Gastrocnemius medialis (tissue), 4 donors: ENCODE measurements around the gene WLS. TPM values are rescaled to one million over a fixed set of nuclear protein-coding genes. Genes with fewer than 3 reads are reported as not detected.

Source experiments
- ATAC-seq, 2 donors: fragments of 150-250 bp; one replicate each; pipeline ENCODE4 v1.9.1; 2016
- DNase-seq, 2 donors: peaks; one replicate each; pipeline ENCODE4 v3.0.0-alpha.2; 2019
- H3K27ac ChIP-seq, 4 donors: fragments of 200-600 bp; sonication (generic); 1 replicate in 1 of 4; 2 replicates in 3 of 4; pipeline ENCODE4 v1.5.1; 2016 to 2018; ENCODE audit warnings: mild to moderate bottlenecking in 2 of 4, moderate library complexity in 1 of 4
- H3K27me3 ChIP-seq, 3 donors: fragments of 200-600 bp; sonication (generic) in 2 of 3; 1 replicate in 1 of 3; 2 replicates in 2 of 3; pipeline versions ENCODE4 v1.5.1 to v1.6.0; 2016 to 2019; ENCODE audit warnings: mild to moderate bottlenecking in 1 of 3, moderate library complexity in 1 of 3
- H3K36me3 ChIP-seq, 2 donors: fragments of 200-600 bp; sonication (generic) in 1 of 2; one replicate each; pipeline ENCODE4 v1.5.1; 2017 to 2018
- H3K4me1 ChIP-seq, 2 donors: fragments of 200-600 bp; sonication (generic) in 1 of 2; one replicate each; pipeline ENCODE4 v1.5.1; 2016 to 2017; ENCODE audit warnings: mild to moderate bottlenecking in 2 of 2
- H3K4me3 ChIP-seq, 4 donors: fragments of 200-600 bp; sonication (generic) in 3 of 4; 1 replicate in 1 of 4; 2 replicates in 3 of 4; pipeline ENCODE4 v1.5.1; 2016 to 2019; ENCODE audit warnings: mild to moderate bottlenecking in 2 of 4
- H3K9me3 ChIP-seq, 3 donors: fragments of 200-600 bp; sonication (generic) in 2 of 3; 1 replicate in 1 of 3; 2 replicates in 2 of 3; pipeline ENCODE4 v1.5.1; 2016 to 2019
- CTCF ChIP-seq, 5 experiments: fragments of 450-650 bp in 3 of 5; fragments of 200-600 bp in 2 of 5; sonication (generic) in 2 of 5; IDR thresholded peaks in 4 of 5; conservative IDR thresholded peaks in 1 of 5; 1 replicate in 4 of 5; 2 replicates in 1 of 5; pipeline ENCODE4 v1.5.1; 2016 to 2019; ENCODE audit warnings: antibody characterized with exemption in 5 of 5, mild to moderate bottlenecking in 3 of 5, moderate library complexity in 3 of 5
- POLR2A ChIP-seq, 2 donors: fragments of 450-650 bp; IDR thresholded peaks; one replicate each; pipeline ENCODE4 v1.6.1; 2017; ENCODE audit warnings: antibody characterized with exemption in 2 of 2, mild to moderate bottlenecking in 2 of 2, moderate library complexity in 2 of 2
- in situ Hi-C, 4 donors: fragments of 200-750 bp; cut with MboI; loops; one replicate each; pipeline versions ENCODE4 v1.15.0 to v1.8.0; 2017; ENCODE audit warnings: low sequenced_read_pairs in 4 of 4
- intact Hi-C: fragments of 100-400 bp; cut with DNase I; formaldehyde crosslinking; loops from one replicate; pipeline ENCODE4 v1.15.1; 2023; ENCODE audit warnings: low total_unique reads
- total RNA-seq, 4 donors: library from RNA; depleted of rRNA; stranded (reverse); fragments of >200 nt; gene quantifications; one replicate each; pipeline versions ENCODE4 v1.1.0 to v1.2.3, GENCODE V29; 2016

Gene WLS
- total RNA-seq, 4 donors from 2014 or later, result 8.6 to 15.7 (median 11.6) TPM

GRCh38 chr1:68136187-68136586 lies 96.1 kb downstream of the WLS start:
- Histone ChIP-seq H3K27me3 (no peaks in the 10 kb centered on the region), H3K4me3 (no peak overlapping the region), H3K4me1 (peaks cover 2 to 3% of the 10 kb centered on the region in 2 donors), H3K36me3 (no peaks in the 10 kb centered on the region), H3K27ac (no peak overlapping the region), H3K9me3 (no peaks in the 10 kb centered on the region)
- intact Hi-C loops (no loop called here), in situ Hi-C loops (no loop called here)
- no peak for ATAC-seq
- TF ChIP-seq CTCF (IDR thresholded peaks at IDR 0.05 in 4 of 5, conservative IDR thresholded peaks at IDR 0.05 in 1 of 5), result no peak
- no peak for TF ChIP-seq POLR2A (IDR thresholded peaks at IDR 0.05)
- no peak for DNase-seq

- no peak for DNase-seq
- Histone ChIP-seq H3K27ac (no peak overlapping the region), H3K36me3 (no peaks in the 10 kb centered on the region), H3K4me3 (no peak overlapping the region), H3K9me3 (no peaks in the 10 kb centered on the region), H3K4me1 (peaks cover 16 to 22% of the 10 kb centered on the region in 2 donors), H3K27me3 (no peaks in the 10 kb centered on the region)
- in situ Hi-C loops, result no loop called here
- peak in 1 of 2 donors; percentile 57 for ATAC-seq
- intact Hi-C loops, result no loop called here
- TF ChIP-seq POLR2A (IDR thresholded peaks at IDR 0.05) (no peak), CTCF (IDR thresholded peaks at IDR 0.05 in 4 of 5, conservative IDR thresholded peaks at IDR 0.05 in 1 of 5) (no peak)
These were observed 99.7 kb downstream of the WLS start for GRCh38 chr1:68132426-68133130.

GRCh38 chr1:68131261-68131660 lies 101.1 kb downstream of the WLS start:
- Histone ChIP-seq H3K9me3 (no peaks in the 10 kb centered on the region), H3K4me3 (no peak overlapping the region), H3K36me3 (no peaks in the 10 kb centered on the region), H3K4me1 (peaks cover 19 to 23% of the 10 kb centered on the region in 2 donors), H3K27me3 (no peaks in the 10 kb centered on the region), H3K27ac (no peak overlapping the region)
- DNase-seq (no peak), ATAC-seq (no peak)
- in situ Hi-C loops (no loop called here), intact Hi-C loops (no loop called here)
- no peak for TF ChIP-seq CTCF (IDR thresholded peaks at IDR 0.05 in 4 of 5, conservative IDR thresholded peaks at IDR 0.05 in 1 of 5)
- no peak for TF ChIP-seq POLR2A (IDR thresholded peaks at IDR 0.05)

GRCh38 chr1:68129536-68130250 lies 102.6 kb downstream of the WLS start:
- no peak for TF ChIP-seq POLR2A (IDR thresholded peaks at IDR 0.05)
- TF ChIP-seq CTCF (IDR thresholded peaks at IDR 0.05 in 4 of 5, conservative IDR thresholded peaks at IDR 0.05 in 1 of 5), result no peak
- H3K36me3 ChIP-seq, result no peaks in the 10 kb centered on the region
- H3K27me3 ChIP-seq, result no peaks in the 10 kb centered on the region
- DNase-seq (no peak), ATAC-seq (no peak)
- peaks cover 19 to 23% of the 10 kb centered on the region in 2 donors for H3K4me1 ChIP-seq
- H3K27ac ChIP-seq, result peak overlapping the region in 1 of 4 donors; percentile 58
- in situ Hi-C loops, result loop anchor here in 1 of 4 donors (10.0 kb wide), 1 partner anchor 105 kb away; the partner anchor contains the start of gene WLS
- H3K9me3 ChIP-seq, result no peaks in the 10 kb centered on the region
- no peak overlapping the region for H3K4me3 ChIP-seq
- intact Hi-C loops, result no loop called here
